ENCODE results near the gene BEND7. TPM values are rescaled to one million over a fixed set of nuclear protein-coding genes. Genes with fewer than 3 reads are reported as not detected.

Gene BEND7
- total and polyA plus RNA-seq, 2 of the 13 experiments (the other 11 are each of a cell fraction or from before 2014, with no cell fraction given), result 14.1 to 17.1 TPM

- TF ChIP-seq ZNF766 (CRISPR knock-in tag; IDR thresholded peaks at IDR 0.05; ENCODE audit: borderline replicate concordance) (no peak), GABPA (IDR thresholded peaks at IDR 0.05; ENCODE audit: low read depth, low read length) (no peak), GABPA (CRISPR knock-in tag; IDR thresholded peaks at IDR 0.05; ENCODE audit: low read depth) (no peak), ZHX1 (CRISPR knock-in tag; IDR thresholded peaks at IDR 0.05; ENCODE audit: low read depth) (no peak), CENPX (CRISPR knock-in tag; IDR thresholded peaks at IDR 0.05) (no peak), PAF1 (CRISPR knock-in tag; IDR thresholded peaks at IDR 0.05) (no peak), GATAD1 (CRISPR knock-in tag; IDR thresholded peaks at IDR 0.05) (no peak), ZNF512B (CRISPR knock-in tag; IDR thresholded peaks at IDR 0.05; ENCODE audit: borderline replicate concordance) (no peak), ZNF33A (CRISPR knock-in tag; IDR thresholded peaks at IDR 0.05; ENCODE audit: borderline replicate concordance) (no peak), CREB1 (IDR thresholded peaks at IDR 0.05) (no peak), CREB1 (CRISPR knock-in tag; IDR thresholded peaks at IDR 0.05) (no peak), ZNF574 (CRISPR knock-in tag; IDR thresholded peaks at IDR 0.05) (0 out of 2 replicates have a peak, but pooled peaks have one; percentile 12), ZNF501 (CRISPR knock-in tag; IDR thresholded peaks at IDR 0.05) (peak; percentile 64; the same call in 1 of the 2 replicates), TARDBP (CRISPR knock-in tag; IDR thresholded peaks at IDR 0.05) (0 out of 2 replicates have a peak, but pooled peaks have one; percentile 32), NRL (CRISPR knock-in tag; IDR thresholded peaks at IDR 0.05; ENCODE audit: borderline replicate concordance) (peak; percentile 25; the same call in 1 of the 2 replicates), FOXA1 (IDR thresholded peaks at IDR 0.05) (no peak), FOXA1 (CRISPR knock-in tag; IDR thresholded peaks at IDR 0.05) (no peak)
Measured at GRCh38 chr10:13529714-13529973, 830 bp upstream of the BEND7 start (continued).

Data from HepG2 (cell line).